Tibial nerve (tissue), 4 donors: ENCODE results near the gene KIF1A. TPM values are rescaled to one million over a fixed set of nuclear protein-coding genes. Genes with fewer than 3 reads are reported as not detected.
"Not testable (repeated sequence)": the region's sequence is repeated elsewhere in the genome, so short reads cannot be mapped to it uniquely, and the experiment has no call there.

ENCODE experiments used
- DNase-seq, 2 donors: peaks; one replicate each; pipeline ENCODE4 v3.0.0-alpha.2; 2019; ENCODE audit warnings: low spot score in 2 of 2
- H3K27ac ChIP-seq, 4 donors: fragments of 200-600 bp; sonication (generic) in 3 of 4; one replicate each; pipeline ENCODE4 v1.5.1; 2017 to 2019; ENCODE audit warnings: mild to moderate bottlenecking in 1 of 4
- H3K27me3 ChIP-seq, 2 donors: fragments of 200-600 bp; sonication (generic) in 1 of 2; one replicate each; pipeline versions ENCODE4 v1.5.1 to v1.6.0; 2017 to 2019
- H3K36me3 ChIP-seq, 3 donors: fragments of 200-600 bp; sonication (generic); one replicate each; pipeline ENCODE4 v1.5.1; 2018 to 2019
- H3K4me1 ChIP-seq, 4 donors: fragments of 200-600 bp; sonication (generic) in 3 of 4; one replicate each; pipeline ENCODE4 v1.5.1; 2017 to 2019
- H3K4me3 ChIP-seq, 4 donors: fragments of 200-600 bp; sonication (generic) in 3 of 4; one replicate each; pipeline ENCODE4 v1.5.1; 2017 to 2019; ENCODE audit warnings: mild to moderate bottlenecking in 1 of 4, moderate library complexity in 1 of 4
- H3K9me3 ChIP-seq, 4 donors: fragments of 200-600 bp; sonication (generic) in 3 of 4; one replicate each; pipeline ENCODE4 v1.5.1; 2017 to 2019
- CTCF ChIP-seq, 5 experiments: fragments of 200-600 bp in 3 of 5; fragments of 450-650 bp in 2 of 5; sonication (generic) in 3 of 5; IDR thresholded peaks; one replicate each; pipeline ENCODE4 v1.5.1; 2016 to 2019; ENCODE audit warnings: antibody characterized with exemption in 5 of 5, mild to moderate bottlenecking in 3 of 5, moderate library complexity in 2 of 5
- EP300 ChIP-seq, 2 donors: sonication (generic); formaldehyde crosslinking; IDR thresholded peaks; one replicate each; pipeline ENCODE4 v1.6.1; 2017; ENCODE audit warnings: antibody characterized with exemption in 2 of 2, mild to moderate bottlenecking in 1 of 2
- POLR2A ChIP-seq, 2 donors: fragments of 450-650 bp; IDR thresholded peaks; one replicate each; pipeline ENCODE4 v1.6.1; 2017; ENCODE audit warnings: antibody characterized with exemption in 2 of 2, mild to moderate bottlenecking in 2 of 2, moderate library complexity in 2 of 2
- WGBS, 2 donors: methylation state at CpG; one replicate each; pipeline ENCODE4 v1.1.5; 2018; 5-methylcytosine and 5-hydroxymethylcytosine counted together
- total RNA-seq, 4 donors: library from RNA; depleted of rRNA; stranded (reverse); fragments of >200 nt; gene quantifications; one replicate each; pipeline ENCODE4 v1.1.0, GENCODE V29; 2016

Gene KIF1A
- total RNA-seq, 4 donors from 2014 or later, result 31.9 to 82.2 (median 45.3) TPM

GRCh38 chr2:240685771-240686371 lies 134.1 kb downstream of the KIF1A start:
- no peak overlapping the region for H3K27ac ChIP-seq
- H3K36me3 ChIP-seq, result no peaks in the 10 kb centered on the region
- no peak overlapping the region for H3K4me3 ChIP-seq
- H3K4me1 ChIP-seq, result no peaks in the 10 kb centered on the region
- no peak for DNase-seq
- H3K27me3 ChIP-seq, result peaks cover 0 to 5% of the 10 kb centered on the region in 2 donors
- WGBS, 2 donors, result 61 to 62% methylated on average over 10 of the region's 10 CpGs
- H3K9me3 ChIP-seq, result no peaks in the 10 kb centered on the region
- TF ChIP-seq CTCF (IDR thresholded peaks at IDR 0.05), result no peak
- TF ChIP-seq EP300 (IDR thresholded peaks at IDR 0.05), result no peak
- TF ChIP-seq POLR2A (IDR thresholded peaks at IDR 0.05), result no peak

GRCh38 chr2:240683980-240684728 lies 135.9 kb downstream of the KIF1A start:
- not testable (repeated sequence) for DNase-seq, H3K4me1 ChIP-seq

GRCh38 chr2:240683329-240683979 lies 136.6 kb downstream of the KIF1A start:
- H3K27ac ChIP-seq, H3K4me1 ChIP-seq, DNase-seq, H3K9me3 ChIP-seq, H3K36me3 ChIP-seq, H3K4me3 ChIP-seq, H3K27me3 ChIP-seq: not testable (repeated sequence)
- WGBS, 2 donors, result 59% methylated on average over 2 of the region's 15 CpGs; no CpG with 5 or more reads in 1 of the 2 donors

More at GRCh38 chr2:240683980-240684728, 135.9 kb downstream of the KIF1A start:
- not testable (repeated sequence) for H3K4me3 ChIP-seq, H3K36me3 ChIP-seq, H3K27me3 ChIP-seq, H3K27ac ChIP-seq, H3K9me3 ChIP-seq
- 58 to 61% methylated on average over 12 to 14 of the region's 15 CpGs for WGBS, 2 donors

GRCh38 chr2:240682431-240683224 lies 137.4 kb downstream of the KIF1A start, which contains the start of gene AQP12B:
Gene AQP12B (minus strand): TSS chr2:240682885. CDS start chr2:240682837, 48 bp downstream.
- not testable (repeated sequence) for H3K4me1 ChIP-seq, H3K27me3 ChIP-seq, H3K9me3 ChIP-seq, H3K4me3 ChIP-seq, H3K36me3 ChIP-seq, DNase-seq, H3K27ac ChIP-seq
- WGBS, 2 donors, result 86 to 88% methylated on average over 14 to 16 of the region's 37 CpGs

GRCh38 chr2:240680185-240680584 lies 139.8 kb downstream of the KIF1A start:
- H3K9me3 ChIP-seq, H3K27me3 ChIP-seq, H3K27ac ChIP-seq, H3K4me3 ChIP-seq, H3K4me1 ChIP-seq, DNase-seq, H3K36me3 ChIP-seq: not testable (repeated sequence)
- 80% methylated on average over 1 of the region's 11 CpGs; no CpG with 5 or more reads in 1 of the 2 donors for WGBS, 2 donors

GRCh38 chr2:240678909-240679308 lies 141.1 kb downstream of the KIF1A start:
- not testable (repeated sequence) for H3K9me3 ChIP-seq, DNase-seq, H3K4me1 ChIP-seq, H3K36me3 ChIP-seq, H3K27me3 ChIP-seq, H3K27ac ChIP-seq, H3K4me3 ChIP-seq
- whole genome bisulfite sequencing, 2 donors, result no CpG with 5 or more reads among the region's 19 CpGs

GRCh38 chr2:240678043-240678442 lies 142.0 kb downstream of the KIF1A start:
- DNase-seq, H3K36me3 ChIP-seq, H3K4me3 ChIP-seq, H3K9me3 ChIP-seq, H3K4me1 ChIP-seq, H3K27ac ChIP-seq: not testable (repeated sequence)
- H3K27me3 ChIP-seq, result peaks cover 0 to 14% of the 10 kb centered on the region in 2 donors
- WGBS, 2 donors, result 53% methylated on average over 5 of the region's 14 CpGs; no CpG with 5 or more reads in 1 of the 2 donors

- not testable (repeated sequence) for H3K27ac ChIP-seq, DNase-seq, H3K36me3 ChIP-seq, H3K4me1 ChIP-seq, H3K4me3 ChIP-seq, H3K9me3 ChIP-seq
- WGBS, 2 donors, result no CpG with 5 or more reads among the region's 24 CpGs
- peaks cover 2 to 32% of the 10 kb centered on the region in 2 donors for H3K27me3 ChIP-seq
Observed at GRCh38 chr2:240675345-240675744, 144.7 kb downstream of the KIF1A start.

GRCh38 chr2:240674461-240675184 lies 145.4 kb downstream of the KIF1A start:
- WGBS, 2 donors, result 23 to 37% methylated on average over 8 to 10 of the region's 16 CpGs
- H3K4me3 ChIP-seq, H3K9me3 ChIP-seq, H3K27ac ChIP-seq, H3K36me3 ChIP-seq, H3K4me1 ChIP-seq, DNase-seq: not testable (repeated sequence)
- H3K27me3 ChIP-seq, result peaks cover 2 to 33% of the 10 kb centered on the region in 2 donors
